EH (cell line): Measurements from ENCODE around the gene RUNX2.
A peak's percentile ranks its signal among the peaks of the same experiment; 100 is the strongest.

ENCODE experiments used
- DNase-seq: peaks from one replicate; pipeline ENCODE4 v3.0.0-alpha.2; 2015; ENCODE audit warnings: low read depth

RUNX2 gene

DNA sequence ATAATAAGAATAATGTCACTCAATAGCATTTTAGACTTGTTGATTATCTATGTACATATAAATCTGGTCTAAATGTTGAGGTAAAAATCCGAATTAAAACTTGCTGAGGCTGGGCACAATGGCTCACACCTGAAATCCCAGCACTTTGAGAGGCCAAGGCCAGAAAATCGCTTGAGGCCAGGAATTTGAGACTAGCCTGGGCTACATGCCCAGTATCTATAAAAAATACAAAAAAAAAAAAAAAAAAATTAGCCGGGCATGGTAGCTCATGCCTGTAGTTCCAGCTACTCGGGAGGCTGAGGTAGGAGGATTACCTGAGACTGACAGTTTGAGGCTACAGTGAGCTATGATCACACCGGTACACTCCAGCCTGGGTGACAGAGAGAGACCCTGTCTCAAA, 83.8 kb downstream of the RUNX2 start:
- DNase-seq = peak; percentile 24

DNA sequence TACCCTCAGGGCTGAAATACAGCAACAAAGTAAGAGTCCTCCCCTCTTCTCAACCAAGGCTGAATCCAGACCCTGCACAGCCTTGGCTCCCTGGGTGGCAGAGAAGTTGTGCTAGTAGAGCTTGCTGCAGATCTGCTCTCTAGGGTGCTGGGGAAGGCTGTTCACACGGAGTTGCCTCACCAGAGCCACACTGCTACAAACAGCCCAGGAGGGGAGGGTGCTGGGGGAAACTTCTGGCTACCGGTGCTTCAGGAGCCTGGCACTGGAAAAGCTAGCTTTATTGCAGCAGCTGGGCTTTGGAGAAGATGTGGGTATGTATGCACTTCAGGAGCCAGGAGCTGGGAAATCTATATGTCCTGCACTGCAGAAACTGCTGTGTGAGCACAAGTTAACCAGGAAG, 87.2 kb downstream of the RUNX2 start:
- DNase-seq = no peak

DNA sequence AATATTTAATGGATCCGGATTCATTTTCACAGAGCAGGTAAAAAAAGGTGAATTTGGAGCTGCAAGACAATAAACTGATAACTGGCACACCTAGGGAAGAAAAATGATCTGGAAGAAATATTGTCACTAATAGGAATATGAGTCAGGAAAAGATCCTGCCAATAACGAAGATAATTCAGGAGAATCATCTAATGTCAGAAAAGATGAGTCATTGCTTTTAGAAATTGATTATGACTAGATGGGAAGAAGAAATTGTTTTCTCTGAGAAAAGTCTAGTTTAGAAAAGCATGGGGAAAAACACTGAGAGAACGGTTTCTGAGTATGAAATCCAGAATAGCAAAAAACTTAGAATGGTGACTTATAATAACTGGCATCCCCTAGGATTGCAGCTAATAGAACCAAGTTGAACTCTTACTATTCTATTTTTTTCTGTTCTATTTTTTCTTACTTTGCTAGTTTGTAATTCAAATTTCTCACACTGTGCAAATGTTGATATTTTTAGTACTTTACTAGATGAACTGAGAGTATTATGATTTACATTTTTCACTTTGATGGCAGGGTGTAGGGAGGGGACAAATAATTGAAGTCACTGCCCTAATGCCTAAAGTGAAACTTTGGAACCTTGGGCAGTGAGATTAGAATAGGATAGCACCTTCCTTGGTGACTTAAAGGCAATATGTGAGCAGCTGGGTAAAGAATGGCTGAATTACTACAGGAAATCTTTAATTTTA, 87.8 kb downstream of the RUNX2 start:
- no peak for DNase-seq

DNA sequence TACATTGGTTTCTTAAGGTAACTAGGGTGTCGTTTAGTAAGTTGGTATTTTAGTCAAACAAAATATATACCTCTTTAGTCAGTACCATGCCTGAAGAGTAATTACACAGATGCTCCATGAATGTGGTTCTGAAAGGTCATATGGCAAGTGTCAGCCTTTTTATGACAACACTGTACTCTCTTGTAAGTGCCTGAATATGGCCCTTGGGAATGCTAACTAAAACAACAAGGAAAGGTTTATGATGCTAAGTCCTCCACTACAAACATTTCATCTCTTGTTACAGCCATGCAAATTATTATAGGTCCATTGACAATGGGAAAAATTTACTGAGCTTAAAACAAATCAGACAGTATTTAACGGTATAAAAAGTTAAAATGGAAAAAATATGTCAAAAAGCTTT, 88.6 kb downstream of the RUNX2 start:
- DNase-seq = peak; percentile 78

DNA sequence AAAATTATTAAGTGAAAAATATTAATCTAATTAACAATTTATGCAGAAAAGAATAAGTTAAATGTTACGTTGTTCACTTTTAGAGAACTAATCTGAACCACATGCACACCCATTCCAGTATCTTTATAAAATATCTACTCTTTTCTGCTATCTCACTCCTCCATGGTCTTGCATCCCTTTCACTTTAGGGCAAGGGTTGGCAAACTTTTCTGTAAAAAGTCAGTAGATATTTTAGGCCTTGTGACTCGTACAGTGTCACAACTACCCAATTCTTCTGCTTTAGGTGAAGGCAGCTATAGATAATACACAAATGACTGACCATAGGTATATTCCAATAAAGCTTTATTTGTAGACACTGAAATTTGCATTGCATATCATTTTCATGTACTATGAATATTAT, 89.3 kb downstream of the RUNX2 start:
- DNase-seq = no peak

DNA sequence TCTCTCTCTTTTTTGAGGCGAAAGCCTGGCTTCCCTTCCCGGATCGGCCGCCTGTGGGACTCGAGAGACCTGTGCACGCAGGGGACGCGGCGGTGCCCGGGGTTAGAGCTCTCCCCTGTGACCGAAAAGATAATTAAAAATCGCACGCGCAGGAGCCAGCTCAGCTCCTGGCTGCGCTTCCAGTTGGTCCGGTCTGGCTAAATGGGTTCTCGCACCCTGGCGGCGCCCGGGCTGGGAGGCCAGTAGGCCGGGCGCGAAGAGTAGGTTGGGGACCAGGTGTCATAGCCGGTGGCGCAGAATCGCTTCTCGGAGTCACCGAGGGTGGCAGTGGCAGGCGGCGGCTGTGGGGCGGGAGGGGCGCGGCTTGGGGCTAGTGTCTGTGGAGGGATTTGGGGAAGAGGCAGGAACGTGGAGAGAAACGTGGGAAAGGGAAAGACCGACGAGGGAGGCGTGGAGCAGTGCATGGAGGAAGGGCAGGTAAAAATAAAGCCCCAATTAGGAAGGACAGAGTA, 91.5 kb downstream of the RUNX2 start:
- peak; percentile 41 for DNase-seq

DNA sequence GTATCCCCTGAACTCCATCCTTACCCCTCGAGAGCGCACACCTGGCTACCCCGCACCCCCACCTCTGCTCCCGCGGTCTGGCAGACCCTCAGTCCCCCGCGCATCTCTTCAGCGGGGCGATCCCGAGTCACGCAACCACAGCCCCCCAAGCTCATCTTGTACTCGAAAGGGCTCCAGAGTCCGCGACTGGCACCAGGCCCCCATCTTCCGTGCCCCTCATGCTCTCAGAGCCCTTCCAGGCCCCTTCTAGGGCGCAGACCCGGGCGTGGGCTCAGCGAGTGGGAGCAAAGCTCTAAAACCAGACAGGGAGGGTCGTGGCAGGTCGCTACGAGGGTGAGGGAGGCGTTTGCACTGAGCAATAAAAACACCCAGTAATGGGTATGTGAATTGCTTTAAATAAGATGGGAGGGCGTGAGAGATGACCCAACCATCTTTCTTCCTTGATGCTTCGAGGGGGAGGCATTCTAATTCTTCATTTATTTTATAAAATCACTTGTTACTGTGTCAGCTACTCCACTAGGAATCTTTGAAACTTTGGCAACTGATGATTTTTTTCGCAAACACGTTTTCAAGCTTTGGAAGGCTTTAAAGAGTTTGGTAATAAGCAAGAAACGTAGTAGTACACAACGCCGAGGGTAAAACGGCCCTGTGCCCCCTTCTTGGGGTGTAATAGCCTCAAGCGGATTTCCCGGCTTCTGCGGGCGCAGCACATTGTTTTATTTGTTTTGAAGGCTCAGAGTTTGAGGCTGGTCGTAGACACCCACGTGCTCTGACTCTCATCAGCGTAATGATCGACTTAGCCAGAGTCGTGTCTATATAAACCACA, 92.2 kb downstream of the RUNX2 start:
- peak; percentile 40 for DNase-seq

DNA sequence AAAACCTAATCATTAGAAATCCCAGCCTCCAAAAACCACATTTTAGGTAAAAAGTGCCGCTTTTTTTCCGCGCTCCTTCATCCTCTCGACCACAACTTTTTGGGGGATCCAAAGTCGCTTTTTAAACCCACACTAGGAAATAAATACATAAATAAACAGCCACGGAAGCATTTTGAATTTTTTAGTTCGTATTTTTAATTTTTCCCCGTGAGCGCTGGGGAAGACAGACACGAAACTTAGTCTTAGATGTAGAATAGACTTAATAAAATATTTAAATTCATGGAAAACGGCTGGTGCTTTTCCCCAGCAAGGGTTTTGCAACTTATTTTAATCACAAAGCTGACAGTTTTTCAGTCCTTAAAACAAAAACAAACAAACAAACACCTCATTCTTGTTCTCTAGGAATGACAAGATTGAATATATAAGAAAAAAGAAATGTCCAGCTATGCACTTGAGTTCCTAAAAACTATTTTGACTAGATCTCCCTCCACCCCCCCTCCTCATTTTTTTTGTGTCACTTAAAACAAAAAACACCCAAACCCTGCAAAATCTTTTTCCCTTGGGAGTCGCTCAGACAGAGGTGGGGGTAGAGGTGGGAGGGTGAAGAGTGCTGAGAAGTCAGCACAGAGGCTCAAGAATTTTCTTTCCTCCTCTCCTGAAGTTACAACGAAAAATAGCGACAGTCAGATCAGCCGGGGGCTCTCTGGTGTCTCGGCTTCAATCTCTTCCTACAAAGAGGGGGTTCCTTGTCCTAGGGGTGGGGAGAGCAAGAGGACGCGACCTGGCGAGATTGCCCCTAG, 93.0 kb downstream of the RUNX2 start:
- DNase-seq = peak; percentile 41

DNA sequence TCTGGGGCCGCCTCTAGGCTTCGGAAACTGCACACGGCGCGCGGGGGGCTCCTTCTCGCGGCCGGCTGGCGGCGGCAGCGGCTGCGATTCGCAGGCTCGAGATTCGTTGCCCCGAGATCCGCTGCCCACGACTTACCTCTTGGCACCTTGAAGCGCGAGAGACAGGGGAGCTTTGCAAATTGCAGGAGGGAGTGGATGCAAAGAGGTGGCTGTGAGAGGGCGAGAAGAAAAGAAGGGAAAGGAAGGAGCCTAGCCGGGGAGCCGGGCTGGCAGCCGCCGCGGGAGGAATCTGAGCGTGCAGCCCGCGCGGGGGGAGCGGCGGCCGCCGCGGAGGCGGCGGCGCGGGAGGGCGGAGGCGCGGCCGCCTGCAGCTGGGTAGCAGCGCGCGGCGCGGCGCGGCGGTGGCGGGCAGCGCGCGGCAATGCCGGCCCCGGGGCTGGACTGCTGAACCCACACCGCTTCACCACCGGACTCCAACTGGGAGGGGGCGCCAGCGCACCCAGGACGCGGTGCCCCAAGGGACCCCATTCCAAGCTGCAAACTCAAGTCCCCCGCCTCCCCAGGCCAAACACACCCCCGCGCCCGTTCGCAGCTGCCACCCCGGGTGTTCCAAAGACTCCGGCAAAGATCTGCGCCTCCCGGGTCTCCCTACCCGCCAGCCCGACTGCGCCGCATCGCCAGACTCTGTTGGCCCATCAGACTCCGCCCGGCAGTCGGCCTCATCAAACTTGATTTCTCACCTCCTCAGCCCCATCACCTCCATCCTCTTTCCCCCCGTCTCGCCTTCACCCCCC, 93.8 kb downstream of the RUNX2 start:
- DNase-seq = peak; percentile 72

DNA sequence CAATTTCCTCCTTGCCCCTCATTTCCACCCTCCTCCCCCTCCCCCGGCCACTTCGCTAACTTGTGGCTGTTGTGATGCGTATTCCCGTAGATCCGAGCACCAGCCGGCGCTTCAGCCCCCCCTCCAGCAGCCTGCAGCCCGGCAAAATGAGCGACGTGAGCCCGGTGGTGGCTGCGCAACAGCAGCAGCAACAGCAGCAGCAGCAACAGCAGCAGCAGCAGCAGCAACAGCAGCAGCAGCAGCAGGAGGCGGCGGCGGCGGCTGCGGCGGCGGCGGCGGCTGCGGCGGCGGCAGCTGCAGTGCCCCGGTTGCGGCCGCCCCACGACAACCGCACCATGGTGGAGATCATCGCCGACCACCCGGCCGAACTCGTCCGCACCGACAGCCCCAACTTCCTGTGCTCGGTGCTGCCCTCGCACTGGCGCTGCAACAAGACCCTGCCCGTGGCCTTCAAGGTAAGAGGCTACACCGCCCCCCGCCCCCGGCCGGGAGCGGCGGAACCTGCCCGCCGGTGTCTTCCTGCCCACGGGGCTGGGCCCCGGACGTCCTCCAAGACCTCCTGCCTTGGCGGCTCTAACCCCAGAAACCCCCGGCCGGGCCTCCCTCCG, 94.5 kb downstream of the RUNX2 start:
- DNase-seq = peak; percentile 71

DNA sequence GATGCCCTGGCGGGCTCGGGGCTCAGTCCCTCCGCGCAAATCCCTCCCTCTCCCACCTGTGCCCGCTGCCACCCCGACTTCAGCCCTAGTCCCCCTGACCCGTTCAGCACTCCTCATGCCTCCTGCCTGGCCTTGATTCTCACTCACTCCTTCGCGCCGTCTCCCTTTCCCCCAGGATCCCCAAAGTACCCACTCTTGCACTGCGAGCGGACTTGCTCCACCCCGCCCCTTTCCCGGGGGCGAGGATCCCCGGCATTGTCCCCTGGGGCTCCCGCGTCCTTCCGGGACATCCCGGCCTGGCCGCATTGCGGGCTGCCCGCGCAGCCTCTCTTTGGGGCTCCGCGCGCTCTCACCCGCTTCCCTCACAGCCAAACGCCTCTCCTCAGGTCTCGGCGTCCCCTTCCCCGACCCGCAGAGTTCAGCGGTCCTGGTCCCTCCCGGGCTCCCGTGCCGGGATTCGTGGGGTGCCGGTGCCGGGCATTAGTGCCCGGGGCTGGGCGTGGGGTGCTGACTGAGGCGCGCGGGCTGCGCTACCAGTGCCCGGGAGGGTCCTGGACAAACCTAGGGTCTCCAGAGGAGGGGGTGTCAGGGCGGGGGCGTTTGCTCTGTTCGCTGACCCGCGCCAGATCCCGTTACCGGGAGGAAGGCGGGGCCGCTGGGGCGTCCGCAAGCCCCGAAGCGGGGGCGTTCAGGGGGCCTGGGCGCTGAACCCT, 95.1 kb downstream of the RUNX2 start:
- DNase-seq = peak; percentile 41

DNA sequence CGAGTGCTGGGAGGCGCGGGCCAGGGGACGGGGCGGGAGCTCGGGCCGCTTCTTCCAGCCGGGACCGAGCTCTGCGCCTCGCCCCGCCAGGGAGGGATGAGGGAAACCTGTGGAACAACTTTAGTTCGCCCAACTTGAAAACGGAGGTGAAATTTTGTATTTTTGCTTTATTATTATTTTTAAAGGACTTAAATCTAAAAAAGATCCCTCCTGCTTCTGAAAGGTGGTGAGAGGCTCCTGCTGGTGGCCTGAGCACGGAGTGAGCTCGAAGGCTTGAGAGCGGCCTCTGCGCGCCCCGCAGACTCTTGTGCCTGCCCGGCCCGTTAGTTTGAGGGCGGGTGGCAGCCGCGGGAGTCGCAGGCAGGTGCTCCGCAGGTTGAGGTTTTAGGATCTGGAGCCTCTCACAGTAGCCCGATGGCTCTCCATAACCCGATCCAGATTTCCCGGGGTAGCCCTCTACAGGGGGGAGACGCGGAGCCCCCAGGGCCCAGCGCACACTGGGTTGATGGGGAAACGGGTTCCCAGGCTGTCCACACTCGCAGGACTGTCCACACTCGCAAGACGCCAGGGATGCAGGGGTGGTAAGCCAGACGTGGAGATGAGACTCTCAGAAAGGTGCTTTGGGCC, 95.8 kb downstream of the RUNX2 start:
- no peak for DNase-seq

DNA sequence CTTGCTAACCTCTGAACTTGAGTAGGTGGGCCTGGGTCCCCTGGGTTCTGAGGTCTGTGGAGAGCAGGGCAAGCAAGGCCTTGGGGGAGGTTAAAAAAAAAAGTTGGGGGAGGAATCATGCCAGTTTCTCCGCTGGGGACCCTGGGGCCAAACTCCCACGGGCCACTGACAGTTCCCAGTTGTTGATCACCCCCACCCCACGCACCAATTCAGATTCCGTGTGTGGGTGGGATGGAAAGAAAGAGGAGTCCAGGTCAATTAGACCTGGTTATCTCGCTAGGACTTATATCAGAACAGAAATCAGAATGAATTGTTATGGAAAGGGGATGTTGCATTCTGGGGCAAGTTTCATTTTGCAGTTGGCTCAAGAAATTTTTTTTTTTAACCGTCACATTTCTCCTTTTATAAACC, 96.3 kb downstream of the RUNX2 start:
- DNase-seq = no peak

DNA sequence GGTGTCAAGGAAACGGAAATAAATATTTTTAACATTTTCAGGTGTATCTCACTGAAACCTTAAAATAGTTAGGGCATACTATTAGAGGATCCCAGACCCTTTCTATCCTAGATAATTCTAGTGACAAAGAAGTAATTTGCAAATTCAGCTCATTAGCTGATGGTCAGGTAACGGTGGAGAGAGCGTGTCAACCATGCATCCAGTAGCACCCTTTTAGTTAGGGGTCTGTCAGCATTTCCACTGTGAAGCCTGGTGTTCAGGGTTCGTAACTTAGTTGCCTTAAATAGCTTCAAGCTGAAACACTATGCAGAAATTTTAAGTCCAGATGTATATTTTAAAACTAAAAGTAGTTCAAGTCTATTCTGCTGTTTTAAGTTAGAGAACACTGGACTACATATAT, 98.1 kb downstream of the RUNX2 start:
- DNase-seq = no peak

DNA sequence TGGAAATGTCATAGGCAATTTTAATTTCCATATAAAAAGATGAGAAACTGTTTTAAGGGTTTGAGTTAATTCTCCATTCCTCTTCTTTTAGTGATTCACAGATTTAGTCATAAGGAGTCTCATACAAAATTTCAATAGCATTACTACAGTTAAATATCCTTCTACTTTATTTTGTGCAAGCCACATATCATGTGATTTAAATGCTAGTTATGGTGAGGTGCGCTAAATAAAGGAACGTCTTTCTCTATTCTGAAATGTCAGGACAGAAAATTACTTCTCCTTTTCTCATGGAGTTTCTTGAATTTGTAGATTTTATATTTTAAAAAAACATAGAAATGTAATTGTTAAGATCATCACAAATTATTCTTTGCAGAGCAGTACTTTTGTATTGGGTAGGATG, 99.6 kb downstream of the RUNX2 start:
- no peak for DNase-seq

DNA sequence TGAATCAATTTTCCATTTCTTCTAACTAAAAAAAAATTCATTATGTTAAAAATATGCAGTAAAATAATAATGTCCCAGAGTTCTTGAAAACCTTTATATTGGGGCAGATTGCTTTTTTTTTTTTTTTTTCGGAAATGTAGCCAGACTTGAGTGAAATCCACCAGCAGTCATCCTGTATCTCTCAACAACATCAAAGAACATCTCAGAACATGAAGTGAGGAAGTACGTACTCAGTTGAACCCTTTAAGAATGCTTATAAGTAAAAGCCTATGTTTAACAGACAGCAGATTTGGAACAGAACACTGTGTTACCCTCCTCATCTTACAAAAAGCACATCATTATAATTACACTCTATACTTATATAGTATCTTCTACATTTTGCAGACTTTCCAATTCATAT, 100.6 kb downstream of the RUNX2 start:
- DNase-seq = no peak

DNA sequence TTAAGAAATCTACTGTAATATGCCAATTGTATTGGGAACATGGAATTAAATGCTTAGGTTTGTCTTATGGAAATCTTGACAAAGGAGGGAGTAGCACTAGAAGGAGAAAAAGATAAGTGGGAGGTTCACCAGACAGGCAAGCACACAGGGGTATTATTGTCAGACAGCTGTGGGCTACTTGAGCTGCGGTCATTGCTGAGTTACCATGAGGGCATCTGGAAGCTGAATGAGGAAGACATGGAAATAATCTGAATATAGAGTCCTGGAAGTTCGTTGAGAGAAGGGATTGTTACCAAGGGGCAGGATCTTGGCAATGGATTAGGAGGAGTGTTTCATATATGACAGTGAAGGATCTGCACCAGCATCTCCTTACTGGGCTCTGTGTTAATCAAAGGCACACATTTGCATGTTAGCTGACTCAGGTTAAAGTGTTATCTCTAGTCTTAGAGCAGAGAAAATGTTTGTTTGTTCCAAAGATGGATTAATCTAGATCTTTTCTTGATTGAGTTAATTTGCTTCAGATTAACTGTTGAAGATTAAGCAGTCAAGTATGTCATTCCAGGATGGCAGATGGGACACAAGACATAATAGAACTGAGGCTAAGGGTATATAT, 102.6 kb downstream of the RUNX2 start:
- DNase-seq = no peak

DNA sequence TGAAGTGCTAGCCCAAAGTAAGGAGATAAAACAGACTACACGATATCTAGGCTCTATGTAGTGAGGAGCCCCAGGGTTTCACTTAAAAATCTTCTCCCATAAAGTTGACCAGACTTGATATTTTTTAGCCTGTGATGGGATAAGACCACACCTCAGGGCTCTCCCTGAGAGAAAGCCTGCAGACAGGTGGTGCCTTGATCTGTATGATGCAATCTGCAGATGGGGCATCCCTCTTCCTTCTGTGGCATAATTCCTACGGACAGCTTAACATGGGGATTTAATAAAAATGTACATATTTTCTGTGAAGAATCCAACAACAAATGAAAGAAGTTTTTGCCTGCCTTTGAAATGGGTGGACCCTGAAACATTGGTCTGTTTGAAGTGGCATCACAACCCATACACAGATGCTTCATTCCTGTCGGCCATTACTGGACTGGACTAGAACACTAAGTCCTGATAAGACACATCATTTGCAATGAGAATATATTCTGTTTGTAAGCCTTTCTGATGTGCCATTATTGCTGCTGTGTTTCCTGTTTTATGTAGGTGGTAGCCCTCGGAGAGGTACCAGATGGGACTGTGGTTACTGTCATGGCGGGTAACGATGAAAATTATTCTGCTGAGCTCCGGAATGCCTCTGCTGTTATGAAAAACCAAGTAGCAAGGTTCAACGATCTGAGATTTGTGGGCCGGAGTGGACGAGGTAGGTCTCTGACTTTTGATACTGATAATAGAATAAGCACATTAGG, 103.4 kb downstream of the RUNX2 start:
- DNase-seq = no peak

DNA sequence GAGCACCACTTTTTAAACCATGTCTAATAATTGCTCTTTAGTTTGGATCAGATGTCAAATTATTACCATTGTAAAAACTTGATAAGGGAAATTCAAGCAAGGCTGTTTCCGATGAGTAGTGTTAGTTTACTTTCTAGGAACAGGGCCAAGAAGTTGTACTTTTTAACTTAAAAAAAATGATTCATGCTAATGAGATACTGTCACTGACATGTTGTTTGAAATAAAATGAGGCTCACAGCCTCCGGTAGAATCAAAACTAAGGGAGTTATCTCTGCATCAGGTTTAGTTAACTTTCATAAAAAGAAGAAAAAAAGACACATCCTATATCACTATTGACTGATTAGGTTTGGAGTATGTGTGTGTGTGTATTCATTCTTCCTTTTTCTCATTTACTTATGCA, 104.8 kb downstream of the RUNX2 start:
- DNase-seq = peak; percentile 79
